Pancreas (tissue), 10 donors: ENCODE results near the gene CRIP1. TPM values are rescaled to one million over a fixed set of nuclear protein-coding genes. Genes with fewer than 3 reads are reported as not detected.

Experiments
- ATAC-seq, 4 donors: fragments of 200-7000 bp; cut with Tn5 transposase; one replicate each; pipeline versions ENCODE4 v1.8.0 to v1.9.1; 2020; ENCODE audit warnings: mild to moderate bottlenecking in 4 of 4, moderate library complexity in 4 of 4
- DNase-seq, 6 donors: peaks; one replicate each; pipeline ENCODE4 v3.0.0-alpha.2; 2020
- FAIRE-seq: peaks from 2 replicates; lab custom pipeline; 2012; peaks lifted over from hg19 to GRCh38; lab: Jason Lieb, UNC
- H3K27ac ChIP-seq, 4 donors: fragments of 200-600 bp; sonication (generic); 1 replicate in 3 of 4; 2 replicates in 1 of 4; pipeline versions ENCODE4 v1.5.0 to v1.8.0; 2020
- H3K27me3 ChIP-seq, 4 donors: fragments of 200-600 bp; one replicate each; pipeline ENCODE4 v1.8.0; 2021
- H3K36me3 ChIP-seq, 3 donors: fragments of 200-600 bp; sonication (generic) in 1 of 3; one replicate each; pipeline versions ENCODE4 v1.5.0 to v1.8.0; 2020 to 2021
- H3K4me1 ChIP-seq, 3 donors: fragments of 200-600 bp; one replicate each; pipeline ENCODE4 v1.8.0; 2021
- H3K4me3 ChIP-seq, 4 donors: fragments of 200-600 bp; sonication (generic) in 2 of 4; one replicate each; pipeline versions ENCODE4 v1.5.0 to v1.8.0; 2020 to 2021
- H3K9me3 ChIP-seq, 4 donors: fragments of 200-600 bp; one replicate each; pipeline ENCODE4 v1.8.0; 2021
- WGBS, 2 donors: extraction: QIAGEN DNeasy Blood & Tissue Kit; methylation state at CpG; one replicate each; pipeline ENCODE4 v1.1.7; 2013; 5-methylcytosine and 5-hydroxymethylcytosine counted together
- intact Hi-C, 3 donors: fragments of 100-400 bp; cut with DNase I; formaldehyde crosslinking; loops; one replicate each; pipeline versions ENCODE4 v1.11.1 to v1.14.2; 2022
- polyA plus RNA-seq, 2 donors: library from polyadenylated mRNA; stranded (reverse); fragments of 200-250 nt; gene quantifications; one replicate each; pipeline ENCODE4 v1.2.3, GENCODE V29; 2013
- total RNA-seq, 6 donors: library from RNA; stranded (reverse); fragmentation: NEBNext Ultra II Directional in 4 of 6; extraction: Animal tissue kit (Norgen Biotek cat#: 25700) in 4 of 6; gene quantifications; one replicate each; pipeline versions ENCODE4 v1.2.1 to v1.2.4, GENCODE V29; 2021 to 2023
- TF ChIP-seq, protein P1 (sequence below), 4 donors: fragments of 200-600 bp; sonication (generic) in 3 of 4; IDR thresholded peaks; one replicate each; pipeline versions ENCODE4 v1.5.0 to v1.8.0; 2021; ENCODE audit warnings: antibody characterized with exemption in 4 of 4
- donor health status: healthy with polysubstance abuse.
- donor health status: DM: no; HTN: no; CAD: no; lungs with moderate emphysema.
- donor health status: DM: no; HTN: no; CAD: no.
- donor health status: control.
- donor health status: control.
- donor health status: Bipolar disorder and iron deficiency.
- donor health status: DM: yes; HTN: yes; CAD: no.
- donor health status: DM: no; HTN: no; CAD: no.
- donor health status: DM: no; HTN: no; CAD: no.
- donor health status: DM: yes; HTN: yes; CAD: no.

The CRIP1 gene
- total and polyA plus RNA-seq, 8 donors = 2.4 to 71.0 (median 9.3) TPM

DNA sequence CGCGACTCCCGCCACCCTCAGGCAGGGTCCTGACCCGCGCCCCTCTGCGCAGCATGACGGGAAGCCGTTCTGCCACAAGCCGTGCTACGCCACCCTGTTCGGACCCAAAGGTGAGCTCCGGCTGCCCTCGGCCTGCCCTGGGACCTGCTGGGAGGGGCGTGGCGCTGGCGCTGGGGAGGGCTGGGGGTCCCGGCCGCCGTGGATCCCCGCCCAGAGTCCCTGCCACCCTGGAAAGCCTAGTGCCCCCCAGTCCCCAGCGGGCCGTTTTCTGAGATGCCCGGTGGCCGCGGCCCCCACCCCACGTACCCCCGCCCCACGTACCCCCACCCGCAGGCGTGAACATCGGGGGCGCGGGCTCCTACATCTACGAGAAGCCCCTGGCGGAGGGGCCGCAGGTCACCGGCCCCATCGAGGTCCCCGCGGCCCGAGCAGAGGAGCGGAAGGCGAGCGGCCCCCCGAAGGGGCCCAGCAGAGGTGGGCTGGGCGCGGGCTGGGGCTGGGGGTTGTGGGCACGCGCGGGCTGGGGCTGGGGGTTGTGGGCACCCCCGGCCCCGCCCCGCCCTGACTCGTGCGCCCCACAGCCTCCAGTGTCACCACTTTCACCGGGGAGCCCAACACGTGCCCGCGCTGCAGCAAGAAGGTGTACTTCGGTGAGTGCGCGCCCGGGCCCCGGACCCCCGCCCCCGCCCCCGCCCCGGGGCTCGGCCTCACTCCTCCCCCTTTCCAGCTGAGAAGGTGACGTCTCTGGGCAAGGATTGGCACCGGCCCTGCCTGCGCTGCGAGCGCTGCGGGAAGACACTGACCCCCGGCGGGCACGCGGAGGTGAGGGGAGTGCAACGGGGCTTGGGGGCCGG is 8.1 kb upstream of the CRIP1 start:
- Histone ChIP-seq H3K4me1 (peaks cover 11 to 41% (median 31%) of the 10 kb centered on the region in 3 donors), H3K4me3 (no peak overlapping the region), H3K36me3 (no peaks in the 10 kb centered on the region), H3K27ac (no peak overlapping the region), H3K27me3 (peaks cover 0 to 4% (median 0%) of the 10 kb centered on the region in 4 donors), H3K9me3 (no peaks in the 10 kb centered on the region)
- whole genome bisulfite sequencing, 2 donors = 43 to 44% methylated on average over 44 to 81 of the region's 81 CpGs
- intact Hi-C loops = no loop called here
- TF ChIP-seq, protein P1, sequence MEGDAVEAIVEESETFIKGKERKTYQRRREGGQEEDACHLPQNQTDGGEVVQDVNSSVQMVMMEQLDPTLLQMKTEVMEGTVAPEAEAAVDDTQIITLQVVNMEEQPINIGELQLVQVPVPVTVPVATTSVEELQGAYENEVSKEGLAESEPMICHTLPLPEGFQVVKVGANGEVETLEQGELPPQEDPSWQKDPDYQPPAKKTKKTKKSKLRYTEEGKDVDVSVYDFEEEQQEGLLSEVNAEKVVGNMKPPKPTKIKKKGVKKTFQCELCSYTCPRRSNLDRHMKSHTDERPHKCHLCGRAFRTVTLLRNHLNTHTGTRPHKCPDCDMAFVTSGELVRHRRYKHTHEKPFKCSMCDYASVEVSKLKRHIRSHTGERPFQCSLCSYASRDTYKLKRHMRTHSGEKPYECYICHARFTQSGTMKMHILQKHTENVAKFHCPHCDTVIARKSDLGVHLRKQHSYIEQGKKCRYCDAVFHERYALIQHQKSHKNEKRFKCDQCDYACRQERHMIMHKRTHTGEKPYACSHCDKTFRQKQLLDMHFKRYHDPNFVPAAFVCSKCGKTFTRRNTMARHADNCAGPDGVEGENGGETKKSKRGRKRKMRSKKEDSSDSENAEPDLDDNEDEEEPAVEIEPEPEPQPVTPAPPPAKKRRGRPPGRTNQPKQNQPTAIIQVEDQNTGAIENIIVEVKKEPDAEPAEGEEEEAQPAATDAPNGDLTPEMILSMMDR (IDR thresholded peaks at IDR 0.05) = no peak
- no peak for DNase-seq
- FAIRE-seq = no peak
- no peak for ATAC-seq

DNA sequence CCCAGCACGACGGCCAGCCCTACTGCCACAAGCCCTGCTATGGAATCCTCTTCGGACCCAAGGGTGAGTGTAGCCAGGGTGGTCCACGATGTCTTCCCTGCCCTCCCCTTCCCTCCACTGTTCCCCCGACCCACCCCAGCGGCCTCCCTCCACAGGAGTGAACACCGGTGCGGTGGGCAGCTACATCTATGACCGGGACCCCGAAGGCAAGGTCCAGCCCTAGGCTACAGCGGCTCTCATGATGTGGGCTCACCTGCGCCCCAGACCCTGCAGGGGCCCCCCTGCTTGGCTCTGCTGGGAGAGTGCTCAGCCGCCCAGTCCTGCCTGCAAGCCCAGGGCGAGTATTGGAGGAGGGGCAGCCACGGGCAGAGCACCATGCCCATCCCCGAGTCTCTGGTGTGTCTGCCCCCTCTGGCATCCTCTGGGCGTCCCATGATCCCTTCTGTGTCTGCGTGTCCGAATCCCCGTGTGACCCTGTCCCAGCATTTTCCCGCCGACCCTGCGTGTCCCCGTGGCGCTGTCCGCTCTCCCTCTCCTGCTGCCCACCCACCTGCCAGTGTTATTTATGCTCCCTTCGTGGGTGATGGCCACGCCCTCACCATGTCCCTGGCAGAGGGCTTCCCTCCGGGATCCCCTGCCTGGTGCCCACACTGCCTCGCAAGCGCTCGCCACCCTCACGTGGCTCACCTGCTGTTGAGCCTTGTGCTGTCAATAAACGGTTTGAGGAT is 7.1 kb upstream of the CRIP1 start:
- TF ChIP-seq, protein P1 (IDR thresholded peaks at IDR 0.05) = no peak
- Histone ChIP-seq H3K36me3 (no peaks in the 10 kb centered on the region), H3K9me3 (no peaks in the 10 kb centered on the region), H3K4me1 (peaks cover 8 to 38% (median 31%) of the 10 kb centered on the region in 3 donors), H3K27me3 (peaks cover 0 to 4% (median 0%) of the 10 kb centered on the region in 4 donors), H3K27ac (no peak overlapping the region), H3K4me3 (no peak overlapping the region)
- 51 to 56% methylated on average over 34 of the region's 34 CpGs for WGBS, 2 donors
- ATAC-seq (no peak), DNase-seq (no peak), FAIRE-seq (no peak)
- intact Hi-C loops = no loop called here

DNA sequence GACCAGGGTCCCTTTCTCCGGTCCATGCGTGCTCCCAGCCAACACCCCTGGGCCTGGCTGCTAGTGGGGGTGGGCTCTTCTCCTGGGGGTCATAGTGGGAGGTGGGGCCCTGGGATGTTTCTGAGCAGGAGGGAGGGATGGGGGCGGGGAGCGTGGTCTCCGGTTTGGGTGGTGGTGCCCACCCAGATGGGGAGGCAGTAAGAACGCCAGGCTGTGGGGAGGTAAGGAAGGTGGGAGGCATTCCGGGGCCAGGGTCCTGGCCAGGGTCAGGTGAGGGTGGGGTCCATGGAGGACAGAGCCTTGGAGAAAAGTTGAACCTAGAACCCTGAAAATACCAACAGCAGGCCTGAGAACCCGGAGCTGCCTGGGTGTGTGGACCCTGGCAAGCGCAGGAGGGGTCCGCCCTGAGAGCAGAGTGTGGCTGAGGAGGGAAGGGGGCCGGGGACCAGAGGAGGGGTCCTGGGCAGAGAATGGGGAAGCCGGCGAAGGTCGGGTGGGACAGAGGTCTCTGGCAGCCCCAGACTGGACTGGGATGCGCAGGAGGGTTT is 6.4 kb upstream of the CRIP1 start:
- Histone ChIP-seq H3K36me3 (no peaks in the 10 kb centered on the region), H3K4me1 (peaks cover 8 to 35% (median 31%) of the 10 kb centered on the region in 3 donors), H3K27me3 (peaks cover 0 to 4% (median 0%) of the 10 kb centered on the region in 4 donors), H3K4me3 (no peak overlapping the region), H3K27ac (peak overlapping the region in 3 of 4 donors; percentile 90 to 97 (median 95)), H3K9me3 (no peaks in the 10 kb centered on the region)
- DNase-seq = peak in 1 of 6 donors; percentile 59
- WGBS, 2 donors = 41 to 52% methylated on average over 15 of the region's 15 CpGs
- TF ChIP-seq, protein P1 (IDR thresholded peaks at IDR 0.05) = no peak
- no peak for FAIRE-seq
- intact Hi-C loops = no loop called here
- no peak for ATAC-seq

DNA sequence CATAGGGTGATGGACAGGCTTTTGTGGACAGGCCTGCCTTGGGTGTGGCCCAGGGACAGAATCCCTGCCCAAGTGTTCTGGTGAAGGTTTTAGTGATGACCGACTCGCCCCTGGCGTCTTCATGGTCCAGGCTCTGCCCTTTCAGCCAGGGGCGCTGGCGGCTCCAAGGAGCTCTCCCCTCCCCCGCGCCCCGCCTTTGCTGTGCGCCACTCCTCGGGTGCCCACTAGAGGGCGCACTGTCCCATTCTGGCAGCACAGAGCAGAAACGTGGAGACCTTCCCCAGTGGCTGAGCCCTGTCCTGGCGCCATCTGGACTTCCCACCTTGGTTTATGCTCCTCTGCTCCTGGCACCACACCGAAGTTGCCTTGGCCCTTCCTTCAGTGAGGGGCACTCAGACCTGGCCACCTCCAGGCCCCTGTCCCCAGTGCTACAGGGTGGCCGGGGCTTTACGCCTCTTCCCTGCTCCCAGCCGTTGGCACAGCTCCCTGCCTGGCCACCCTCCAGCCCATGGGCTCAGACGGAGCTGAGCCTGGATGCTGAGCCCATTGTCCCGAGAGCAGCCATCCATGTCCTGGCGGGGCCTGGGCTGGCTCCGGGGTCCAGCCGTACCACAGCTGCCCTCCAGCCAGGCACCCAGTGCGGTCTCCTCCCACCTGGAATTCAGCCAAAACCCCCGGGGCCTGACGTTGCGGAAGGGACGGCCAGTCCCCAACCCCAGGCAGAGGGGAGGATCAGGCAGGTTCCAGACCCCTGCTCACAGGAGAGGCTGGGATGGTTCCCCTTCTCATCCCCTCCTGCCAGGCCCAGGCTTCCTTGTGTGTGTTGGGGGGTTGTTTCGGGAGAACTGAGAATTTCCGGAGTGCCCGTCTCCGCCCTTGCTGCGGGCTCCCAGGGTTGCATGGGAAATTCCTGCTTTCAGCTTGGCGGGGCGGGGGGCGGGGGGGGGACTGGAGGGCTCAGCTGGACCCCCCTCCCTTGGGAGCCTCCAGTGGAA is 5.6 kb upstream of the CRIP1 start:
- Histone ChIP-seq H3K27ac (peak overlapping the region; percentile 89 to 97 (median 92)), H3K27me3 (peaks cover 0 to 4% (median 0%) of the 10 kb centered on the region in 4 donors), H3K9me3 (no peaks in the 10 kb centered on the region), H3K4me1 (peaks cover 8 to 41% (median 30%) of the 10 kb centered on the region in 3 donors), H3K4me3 (peak overlapping the region; percentile 1 to 42 (median 22)), H3K36me3 (no peaks in the 10 kb centered on the region)
- ATAC-seq (peak; percentile 67 to 86 (median 80)), DNase-seq (peak; percentile 84 to 97 (median 94)), FAIRE-seq (no peak)
- 0 to 1% methylated on average over 34 to 35 of the region's 35 CpGs for WGBS, 2 donors
- TF ChIP-seq, protein P1 (IDR thresholded peaks at IDR 0.05) = peak; percentile 99 to 100 (median 99)
- intact Hi-C loops = no loop called here
